Subcutaneous adipose tissue (tissue), 4 donors: ENCODE data around the gene OBP2B. TPM values are rescaled to one million over a fixed set of nuclear protein-coding genes. Genes with fewer than 3 reads are reported as not detected.

Experiments
- total RNA-seq, 4 donors: library from RNA; depleted of rRNA; stranded (reverse); fragments of >200 nt; gene quantifications; one replicate each; pipeline ENCODE4 v1.1.0, GENCODE V29; 2016
- TF ChIP-seq, protein P1 (sequence below): fragments of 450-650 bp; IDR thresholded peaks from one replicate; pipeline ENCODE4 v1.5.1; 2016; ENCODE audit warnings: low read depth, mild to moderate bottlenecking, control low read depth, antibody characterized with exemption, moderate library complexity

Gene OBP2B
- total RNA-seq, 4 donors from 2014 or later: not detected

GRCh38 chr9:133237035-133237731 lies 28.1 kb upstream of the OBP2B start:
- TF ChIP-seq, protein P1, sequence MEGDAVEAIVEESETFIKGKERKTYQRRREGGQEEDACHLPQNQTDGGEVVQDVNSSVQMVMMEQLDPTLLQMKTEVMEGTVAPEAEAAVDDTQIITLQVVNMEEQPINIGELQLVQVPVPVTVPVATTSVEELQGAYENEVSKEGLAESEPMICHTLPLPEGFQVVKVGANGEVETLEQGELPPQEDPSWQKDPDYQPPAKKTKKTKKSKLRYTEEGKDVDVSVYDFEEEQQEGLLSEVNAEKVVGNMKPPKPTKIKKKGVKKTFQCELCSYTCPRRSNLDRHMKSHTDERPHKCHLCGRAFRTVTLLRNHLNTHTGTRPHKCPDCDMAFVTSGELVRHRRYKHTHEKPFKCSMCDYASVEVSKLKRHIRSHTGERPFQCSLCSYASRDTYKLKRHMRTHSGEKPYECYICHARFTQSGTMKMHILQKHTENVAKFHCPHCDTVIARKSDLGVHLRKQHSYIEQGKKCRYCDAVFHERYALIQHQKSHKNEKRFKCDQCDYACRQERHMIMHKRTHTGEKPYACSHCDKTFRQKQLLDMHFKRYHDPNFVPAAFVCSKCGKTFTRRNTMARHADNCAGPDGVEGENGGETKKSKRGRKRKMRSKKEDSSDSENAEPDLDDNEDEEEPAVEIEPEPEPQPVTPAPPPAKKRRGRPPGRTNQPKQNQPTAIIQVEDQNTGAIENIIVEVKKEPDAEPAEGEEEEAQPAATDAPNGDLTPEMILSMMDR: no peak

DNA sequence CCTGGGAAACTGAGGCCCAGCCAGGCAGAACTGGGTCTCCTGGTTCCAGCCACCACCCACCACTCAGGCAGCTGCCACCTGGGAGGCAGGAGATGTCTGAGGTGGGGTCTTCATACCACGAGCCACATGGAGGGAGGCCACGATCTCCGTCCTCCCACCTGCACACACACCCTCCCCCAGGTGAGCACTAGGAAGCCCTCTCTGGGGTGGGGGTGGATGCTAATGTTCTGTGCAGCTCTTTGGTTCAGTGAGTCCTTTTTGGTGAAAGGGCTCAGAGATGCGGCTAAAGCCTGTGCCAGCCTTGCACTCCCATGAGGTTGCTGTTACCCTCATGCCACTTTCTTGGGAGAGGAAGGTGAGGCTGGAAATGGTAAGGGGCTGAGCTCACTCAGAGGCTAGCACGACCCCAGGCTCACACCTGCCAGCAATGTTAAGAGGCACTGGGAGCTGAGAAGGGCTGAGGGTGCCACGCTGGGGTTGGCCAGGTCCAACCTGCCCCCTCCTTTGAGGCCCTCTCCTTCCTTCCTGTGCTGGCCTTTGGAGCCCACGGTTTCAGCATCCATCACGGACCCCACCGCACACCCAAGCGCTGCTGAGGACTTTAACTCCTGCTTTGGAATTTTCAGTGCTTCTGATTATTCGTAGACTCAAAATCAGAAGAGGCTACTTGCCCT lies 26.6 kb upstream of the OBP2B start:
- TF ChIP-seq, protein P1: no peak

DNA sequence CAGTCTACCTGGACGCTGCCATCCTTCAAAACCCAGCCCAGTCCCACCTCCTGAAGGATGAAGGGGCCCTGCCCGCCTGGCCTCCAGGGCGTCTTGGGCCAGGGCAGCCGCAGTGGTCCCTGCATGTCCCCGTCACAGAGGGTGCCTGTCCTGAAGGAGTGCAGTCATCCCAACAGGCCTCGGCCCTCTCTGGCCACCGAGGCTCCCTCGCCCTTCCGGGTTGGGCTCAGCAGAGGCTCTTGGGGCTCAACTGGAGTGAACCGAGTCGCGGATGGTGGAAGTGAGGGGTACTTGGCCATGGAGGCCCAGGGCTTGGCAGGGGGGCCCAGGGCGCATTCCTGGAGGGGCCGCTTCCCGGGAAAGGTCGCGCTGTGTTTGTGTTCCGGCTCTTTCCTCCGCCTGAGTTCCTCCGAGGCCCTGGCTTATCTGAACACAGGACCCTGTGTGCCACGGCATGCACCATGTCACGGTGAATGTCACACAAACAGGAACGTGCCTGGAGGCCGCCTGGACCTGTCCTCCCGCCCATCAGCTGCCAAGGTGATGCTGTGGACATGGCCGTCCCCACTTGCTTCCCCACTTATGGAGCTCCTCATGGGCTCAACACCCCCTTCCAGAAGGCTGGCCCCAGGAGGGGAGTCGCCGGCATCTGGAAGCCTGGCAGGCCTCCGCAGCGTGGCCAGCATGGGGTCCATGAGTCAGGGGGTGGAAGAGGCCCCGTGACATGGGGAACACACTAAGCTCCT lies 25.7 kb upstream of the OBP2B start:
- TF ChIP-seq, protein P1: no peak

GRCh38 chr9:133233681-133234432 lies 24.8 kb upstream of the OBP2B start:
- TF ChIP-seq, protein P1: no peak

DNA sequence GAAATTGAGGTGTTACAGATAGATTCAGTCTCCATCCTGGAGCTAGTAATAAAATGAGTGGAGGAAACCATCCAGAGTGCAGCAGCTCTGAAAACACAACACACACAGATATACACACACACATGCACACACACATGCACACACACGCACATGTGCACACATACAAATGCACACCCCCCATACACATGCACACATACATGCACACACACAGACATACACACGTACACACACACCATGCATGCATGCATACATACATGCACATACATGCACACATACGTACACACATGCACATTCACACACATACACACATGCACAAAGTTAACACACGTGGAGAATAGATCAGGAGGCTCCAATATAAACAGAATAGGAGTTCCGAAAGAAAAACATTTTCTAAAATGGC lies 21.0 kb upstream of the OBP2B start:
- TF ChIP-seq, protein P1: no peak

- TF ChIP-seq, protein P1: no peak
Observed at GRCh38 chr9:133227242-133227860, 18.3 kb upstream of the OBP2B start.
